NCI-H345 treated with DMSO at 0.1 percent for 48 hours (cell line): ENCODE results near the gene CMTR1.
"Not testable (repeated sequence)": the region's sequence is repeated elsewhere in the genome, so short reads cannot be mapped to it uniquely, and the experiment has no call there.

Source experiments
- DNase-seq: peaks from one replicate; lab custom pipeline; 2025; ENCODE audit not compliant: unreplicated experiment; lab: John Stamatoyannopoulos, UW

The CMTR1 gene

GRCh38 chr6:37433657-37434271, 743 bp downstream of the CMTR1 start:
- DNase-seq, result no peak

GRCh38 chr6:37435373-37435772, 2.4 kb downstream of the CMTR1 start:
- DNase-seq, result no peak

GRCh38 chr6:37435816-37436215, 2.8 kb downstream of the CMTR1 start:
- no peak for DNase-seq

- DNase-seq, result no peak
Measured at GRCh38 chr6:37438930-37439329, 5.9 kb downstream of the CMTR1 start.

- DNase-seq, result no peak
Measured at GRCh38 chr6:37441651-37442050, 8.6 kb downstream of the CMTR1 start.

- DNase-seq, result no peak
Measured at GRCh38 chr6:37442416-37443215, 9.6 kb downstream of the CMTR1 start.

- DNase-seq, result not testable (repeated sequence)
Measured at GRCh38 chr6:37443216-37443542, 10.2 kb downstream of the CMTR1 start.

- DNase-seq, result no peak
Measured at GRCh38 chr6:37449984-37450383, 17.0 kb downstream of the CMTR1 start.

GRCh38 chr6:37451441-37452193, 18.6 kb downstream of the CMTR1 start:
- no peak for DNase-seq

GRCh38 chr6:37452522-37452921, 19.5 kb downstream of the CMTR1 start:
- DNase-seq, result no peak

- DNase-seq, result no peak
Measured at GRCh38 chr6:37454420-37455140, 21.6 kb downstream of the CMTR1 start.

- no peak for DNase-seq
Measured at GRCh38 chr6:37456126-37456525, 23.1 kb downstream of the CMTR1 start.

- no peak for DNase-seq
Measured at GRCh38 chr6:37456816-37457560, 24.0 kb downstream of the CMTR1 start.

- peak; percentile 99 for DNase-seq
Measured at GRCh38 chr6:37459981-37460800, 27.2 kb downstream of the CMTR1 start.

- no peak for DNase-seq
Measured at GRCh38 chr6:37460805-37461204, 27.8 kb downstream of the CMTR1 start.

GRCh38 chr6:37463110-37463509, 30.1 kb downstream of the CMTR1 start:
- DNase-seq, result no peak

GRCh38 chr6:37467718-37468117, 34.7 kb downstream of the CMTR1 start:
- DNase-seq, result no peak

GRCh38 chr6:37473364-37474095, 40.5 kb downstream of the CMTR1 start:
- DNase-seq, result no peak

GRCh38 chr6:37474316-37474715, 41.3 kb downstream of the CMTR1 start:
- DNase-seq, result no peak
